NCI-H187 (cell line): ENCODE data around the gene SPCS3.
"Not testable (repeated sequence)": the region's sequence is repeated elsewhere in the genome, so short reads cannot be mapped to it uniquely, and the experiment has no call there.

Source experiments
- DNase-seq, 2 experiments: peaks; one replicate each; lab custom pipeline; 2025; lab: John Stamatoyannopoulos, UW

The SPCS3 gene

DNA sequence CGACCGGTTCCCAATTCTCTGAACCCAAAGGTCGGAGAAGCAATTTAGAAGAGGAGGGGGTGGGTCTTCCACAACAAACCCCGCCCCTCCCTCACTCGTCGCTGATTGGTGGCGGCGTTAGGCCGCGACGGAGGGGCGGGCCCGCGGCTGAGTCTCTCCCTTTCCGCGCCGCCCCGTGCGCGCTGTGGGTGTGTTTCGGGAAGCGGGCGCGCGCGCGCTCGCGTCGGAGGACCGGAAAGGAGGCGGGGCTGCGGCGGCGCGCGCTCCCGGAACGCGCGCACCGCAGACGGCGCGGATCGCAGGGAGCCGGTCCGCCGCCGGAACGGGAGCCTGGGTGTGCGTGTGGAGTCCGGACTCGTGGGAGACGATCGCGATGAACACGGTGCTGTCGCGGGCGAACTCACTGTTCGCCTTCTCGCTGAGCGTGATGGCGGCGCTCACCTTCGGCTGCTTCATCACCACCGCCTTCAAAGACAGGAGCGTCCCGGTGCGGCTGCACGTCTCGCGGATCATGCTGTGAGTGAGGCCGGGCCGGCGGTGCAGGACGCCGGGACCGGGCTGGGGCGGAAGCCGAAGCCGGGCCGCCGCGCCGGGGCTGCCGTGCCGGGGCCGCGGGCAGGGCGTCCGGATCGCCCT is at the start of gene SPCS3:
Gene SPCS3 (plus strand): TSS at position 263 of the 636 bp plus-strand sequence. CDS start 111 bp downstream, at position 374.
- DNase-seq = peak; percentile 69 to 89

DNA sequence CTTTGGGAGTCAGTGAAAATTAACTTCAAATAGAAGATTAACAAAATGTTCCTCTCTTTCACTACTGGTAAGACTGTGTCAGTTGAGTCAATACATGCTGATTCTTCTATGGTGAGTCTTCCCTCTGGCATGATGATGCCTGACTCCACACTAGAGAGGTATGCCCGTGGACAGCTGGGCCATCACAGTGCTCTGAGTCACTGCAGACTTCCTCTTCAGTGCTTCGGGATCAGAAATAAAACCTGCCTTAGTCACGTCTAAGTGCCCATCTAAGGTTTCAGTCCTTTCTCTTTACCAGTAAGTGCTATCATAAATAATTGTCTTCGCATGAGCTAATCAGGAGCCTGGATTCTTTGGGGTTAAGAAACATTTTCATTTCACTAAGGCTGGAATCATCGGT is 49.1 kb upstream of the SPCS3 start:
- DNase-seq = peak in 1 of 2 experiments; percentile 12

DNA sequence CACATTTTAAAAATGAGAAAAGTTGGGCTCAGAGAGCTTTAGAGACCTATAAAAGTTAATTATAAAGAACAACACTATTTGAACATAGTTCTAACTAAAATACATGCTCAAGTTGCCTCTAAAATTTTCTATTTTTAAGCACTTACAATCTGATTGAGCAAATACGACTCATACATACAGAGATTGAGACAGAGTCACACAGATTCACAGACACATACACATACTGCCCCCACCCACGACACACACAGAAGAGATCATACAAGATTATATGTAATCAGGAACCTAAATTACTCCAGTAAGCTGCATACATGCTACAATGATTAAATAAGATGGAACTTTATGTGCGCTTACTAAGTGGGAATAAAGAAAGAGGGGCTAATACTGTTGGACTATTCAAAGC is 48.0 kb upstream of the SPCS3 start:
- no peak for DNase-seq

DNA sequence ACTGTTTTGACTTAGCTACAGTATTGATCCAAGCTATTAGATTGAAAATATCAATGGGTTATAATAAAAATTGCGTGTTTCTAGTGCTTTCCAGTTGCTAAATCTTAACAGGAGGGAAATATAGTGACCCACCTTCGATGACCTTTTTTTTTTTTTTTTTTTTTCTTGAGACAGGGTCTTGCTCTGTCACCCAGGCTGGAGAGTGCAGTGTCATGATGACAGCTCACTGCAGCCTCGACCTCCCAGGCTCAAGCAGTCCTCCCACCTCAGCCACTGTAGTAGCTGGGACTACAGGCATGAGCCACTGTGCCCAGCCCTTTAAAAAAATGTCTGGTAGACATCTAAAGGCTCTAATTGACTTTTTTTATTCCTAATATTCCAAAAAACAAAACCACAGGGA is 47.0 kb upstream of the SPCS3 start:
- DNase-seq = no peak

DNA sequence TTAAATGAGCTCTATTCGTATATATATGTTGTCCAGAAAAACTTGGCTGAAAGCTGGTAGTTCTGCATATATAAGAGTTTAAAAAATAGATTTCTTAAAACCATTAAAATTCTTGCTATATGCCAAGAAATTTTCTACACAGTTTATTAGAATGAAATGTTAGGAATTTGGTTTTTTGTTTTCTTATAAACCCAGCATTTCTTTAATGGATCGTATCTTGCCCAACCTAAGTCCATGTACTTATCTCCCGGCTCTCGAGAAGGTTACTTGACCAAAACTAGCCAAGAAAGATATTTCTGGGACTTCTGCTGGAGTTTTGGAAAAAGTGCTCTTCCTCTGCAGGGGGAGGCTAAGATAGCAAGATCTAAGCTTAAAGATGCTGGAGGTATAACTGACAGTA is 46.0 kb upstream of the SPCS3 start:
- DNase-seq = no peak

DNA sequence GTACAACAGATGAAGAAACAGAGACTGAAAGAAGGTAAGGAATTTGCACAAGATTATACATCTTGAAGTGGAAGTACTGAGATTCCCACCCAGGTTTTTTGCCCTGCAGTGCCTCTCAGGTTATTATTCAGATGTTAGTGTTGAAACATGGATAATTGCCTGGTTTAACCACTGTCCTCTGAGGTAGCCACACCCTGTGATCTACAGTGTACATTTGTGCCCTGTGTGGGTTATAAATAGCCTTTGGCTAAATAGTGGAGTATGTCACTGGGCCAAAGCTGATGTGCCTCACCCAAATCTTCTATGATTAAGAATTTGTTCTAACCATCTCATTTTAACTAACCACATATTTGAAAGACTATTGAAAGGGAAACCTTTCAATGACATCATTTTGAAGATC is 45.3 kb upstream of the SPCS3 start:
- no peak for DNase-seq

DNA sequence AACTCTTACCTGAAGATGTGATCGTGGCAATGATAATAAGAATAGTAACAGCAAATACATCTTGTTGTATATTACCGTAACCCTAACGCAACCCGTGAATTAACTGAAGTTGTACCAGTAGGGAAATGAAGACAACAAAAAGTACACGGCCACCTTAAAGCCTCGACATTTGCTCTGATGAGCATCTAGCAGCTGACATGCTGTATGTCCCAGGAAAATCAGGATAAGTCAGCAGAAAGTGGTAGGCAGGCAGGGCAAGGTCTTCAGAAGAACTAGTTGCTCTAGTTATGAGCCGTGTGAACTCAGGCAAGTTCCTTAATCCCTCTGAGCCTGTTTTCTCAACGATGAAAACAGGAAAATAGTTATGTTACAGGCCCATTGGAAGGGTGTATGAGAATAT is 43.1 kb upstream of the SPCS3 start:
- DNase-seq = no peak

DNA sequence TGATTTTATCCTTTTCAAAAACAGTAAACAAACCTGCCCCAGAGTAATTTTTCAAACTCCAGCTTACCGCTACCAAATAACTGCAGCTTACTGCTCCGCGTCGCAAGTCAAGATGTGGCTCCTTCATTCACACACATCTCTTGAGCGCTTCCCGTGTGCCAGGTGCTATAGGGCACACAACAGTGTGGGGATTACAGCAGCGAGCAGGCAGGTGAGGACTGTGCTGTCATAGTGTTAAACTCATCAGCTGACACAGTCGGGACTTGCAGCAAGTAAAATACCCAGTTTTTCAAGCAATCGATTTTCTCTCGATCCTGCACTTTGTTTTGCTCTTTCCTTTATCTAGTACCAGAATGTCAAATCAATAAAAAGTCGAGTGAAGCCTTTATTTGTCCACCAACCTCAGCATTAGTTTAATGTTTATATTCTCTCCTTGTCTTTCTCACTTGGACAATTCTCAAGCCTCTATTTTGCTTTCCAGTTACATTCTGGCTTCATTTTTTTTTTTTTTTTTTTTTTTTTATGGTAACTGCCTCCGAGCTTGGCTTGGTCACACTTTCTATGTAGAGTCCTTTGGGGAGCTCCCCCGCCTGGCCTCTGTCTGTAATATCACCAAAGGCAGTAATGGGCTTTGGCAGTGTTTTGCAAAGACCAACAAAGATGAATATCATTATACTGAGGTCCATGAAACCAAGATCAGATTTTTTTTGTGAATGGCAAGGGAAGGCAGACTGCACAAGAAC is 42.4 kb upstream of the SPCS3 start:
- peak in 1 of 2 experiments; percentile 1 for DNase-seq

DNA sequence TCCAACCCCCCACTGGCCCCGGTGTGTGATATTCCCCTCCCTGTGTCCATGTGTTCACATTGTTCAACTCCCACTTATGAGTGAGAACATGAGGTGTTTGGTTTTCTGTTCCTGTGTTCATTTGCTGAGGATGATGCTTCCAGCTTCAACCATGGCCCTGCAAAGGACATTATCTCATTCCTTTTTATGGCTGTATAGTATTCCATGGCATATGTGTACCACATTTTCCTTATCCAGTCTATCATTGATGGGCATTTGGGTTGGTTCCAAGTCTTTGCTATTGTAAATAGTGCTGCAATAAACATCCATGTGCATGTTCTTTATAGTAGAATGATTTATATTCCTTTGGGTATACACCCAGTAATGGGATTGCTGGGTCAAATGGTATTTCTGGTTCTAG is 40.2 kb upstream of the SPCS3 start:
- not testable (repeated sequence) for DNase-seq

DNA sequence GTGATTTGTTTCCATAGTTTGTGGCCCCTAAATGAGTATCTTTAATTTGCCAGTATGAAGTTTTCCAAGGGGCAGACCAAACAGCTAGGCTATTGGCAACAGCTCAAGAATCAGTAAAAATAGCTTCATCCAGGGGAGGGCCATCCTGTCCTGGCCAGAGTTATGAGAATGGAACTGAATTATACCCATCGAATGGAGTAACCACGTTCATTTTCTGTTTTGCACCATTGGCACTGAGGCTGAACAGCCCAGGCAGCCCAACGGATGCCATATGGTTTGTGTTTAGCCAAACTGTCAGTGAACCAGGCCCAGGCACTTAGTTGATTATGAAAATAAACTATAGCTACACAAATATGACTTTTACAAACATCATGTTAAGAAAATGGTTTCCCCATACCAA is 33.0 kb upstream of the SPCS3 start:
- DNase-seq = no peak

DNA sequence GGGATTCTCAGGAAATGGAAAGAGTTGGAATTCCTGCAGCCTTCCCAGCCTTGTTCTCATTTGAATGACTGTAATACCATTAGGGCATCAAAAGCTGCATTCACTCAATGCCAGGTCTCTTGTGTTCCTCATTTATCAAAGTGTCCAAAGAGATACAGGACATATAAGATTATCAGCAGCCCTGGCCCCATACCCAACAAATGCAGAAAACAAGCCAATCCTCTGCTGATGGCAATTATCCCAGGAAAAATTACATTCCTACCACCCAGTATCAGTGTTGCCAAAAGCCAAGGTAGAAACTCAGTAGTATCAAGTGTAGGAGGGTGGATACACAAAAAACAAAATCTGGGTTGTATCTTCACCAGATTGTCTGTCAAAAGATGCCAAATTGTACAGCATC is 32.2 kb upstream of the SPCS3 start:
- DNase-seq = no peak

DNA sequence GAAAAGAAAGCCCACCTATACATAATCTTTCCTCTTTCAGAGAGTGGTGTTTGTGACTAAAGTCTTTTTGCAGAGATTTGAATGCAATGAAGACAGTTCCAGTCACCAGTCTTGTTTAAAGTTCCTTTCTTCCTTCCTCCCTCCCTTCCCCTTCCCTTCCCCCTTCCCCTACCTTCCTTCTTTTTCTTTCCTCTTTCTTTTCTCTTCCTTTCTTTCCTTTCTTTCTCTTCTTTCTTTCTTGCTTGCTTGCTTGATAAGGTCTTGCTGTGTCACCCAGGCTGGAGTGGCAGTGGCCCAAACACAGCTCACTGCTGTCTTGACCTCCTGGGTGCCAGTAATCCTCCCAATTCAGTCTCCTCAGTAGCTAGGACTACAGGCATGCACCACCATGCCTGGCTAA is 31.7 kb upstream of the SPCS3 start:
- no peak for DNase-seq

DNA sequence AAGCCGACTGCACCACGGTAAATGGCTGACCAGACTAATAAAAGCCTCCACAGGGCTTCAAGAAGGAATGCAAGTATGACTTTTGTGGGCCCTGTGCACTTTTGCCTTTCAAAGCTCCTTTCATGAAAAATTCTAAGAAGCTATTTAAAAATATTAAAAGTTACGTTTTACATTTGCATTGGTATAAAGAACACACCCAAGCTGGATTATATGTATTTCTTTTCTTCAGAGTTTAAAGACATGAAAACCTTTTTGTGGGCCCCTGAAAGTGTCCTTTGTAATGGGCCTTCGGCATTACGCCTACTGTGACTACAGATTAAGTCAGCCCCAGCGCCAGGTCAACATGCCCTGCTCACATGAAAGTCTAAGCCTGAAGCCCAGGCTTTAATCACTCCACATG is 30.2 kb upstream of the SPCS3 start:
- no peak for DNase-seq

DNA sequence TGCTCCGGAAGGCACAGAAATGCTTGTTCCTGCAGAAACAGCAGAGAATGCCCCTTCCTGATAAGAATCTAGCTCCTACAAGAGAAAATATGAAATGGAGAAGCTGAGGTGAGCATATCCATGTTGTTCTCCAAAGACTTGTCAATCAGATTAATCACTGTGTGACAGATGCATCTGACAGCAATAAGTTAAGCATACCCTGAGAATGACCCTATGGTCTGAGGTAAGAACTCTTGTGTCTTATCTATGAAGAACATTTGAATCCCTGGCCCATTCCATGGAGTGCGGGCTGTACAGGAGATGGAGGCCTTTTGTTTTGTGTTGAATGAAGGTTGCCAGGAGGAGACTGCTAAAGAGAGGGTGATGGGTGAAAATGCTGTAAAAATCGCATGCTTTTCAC is 29.2 kb upstream of the SPCS3 start:
- DNase-seq = no peak

DNA sequence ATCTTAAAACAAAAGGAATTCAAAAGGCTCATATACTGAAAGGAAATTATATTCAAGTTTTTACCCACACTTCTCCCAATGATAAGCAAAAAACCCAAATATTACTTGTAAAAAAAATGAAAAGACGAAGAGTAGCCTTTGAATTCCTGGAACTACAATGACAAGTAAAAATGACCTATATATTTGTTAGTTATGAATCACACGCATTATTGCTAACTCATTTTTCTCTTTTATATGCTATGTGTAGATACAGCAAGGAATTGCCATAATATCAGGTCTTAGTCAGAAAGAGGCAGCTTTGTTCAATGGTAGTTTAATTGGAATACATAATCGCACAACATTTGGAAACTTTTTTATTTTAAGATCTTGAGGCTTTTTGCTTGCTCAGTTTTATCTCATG is 28.0 kb upstream of the SPCS3 start:
- DNase-seq = no peak

DNA sequence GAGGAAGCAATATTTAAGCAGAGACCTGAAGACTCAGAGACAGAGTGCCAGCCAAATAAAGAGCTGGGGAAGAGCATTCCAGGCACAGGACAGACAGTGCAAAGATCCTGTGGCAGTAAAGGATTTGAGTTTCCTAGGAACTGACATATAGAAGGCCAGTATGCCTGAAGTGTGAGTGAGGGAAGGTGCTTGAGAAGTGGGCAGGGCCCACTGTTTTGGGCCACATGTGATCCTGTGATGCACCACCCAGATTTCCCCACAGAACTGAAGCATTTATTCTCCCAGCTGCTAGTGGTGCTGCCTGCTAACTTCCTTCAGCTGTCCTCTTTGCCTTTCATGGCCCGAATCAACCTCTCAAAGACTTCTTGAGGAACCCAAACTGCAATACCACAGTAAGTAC is 26.8 kb upstream of the SPCS3 start:
- DNase-seq = no peak

DNA sequence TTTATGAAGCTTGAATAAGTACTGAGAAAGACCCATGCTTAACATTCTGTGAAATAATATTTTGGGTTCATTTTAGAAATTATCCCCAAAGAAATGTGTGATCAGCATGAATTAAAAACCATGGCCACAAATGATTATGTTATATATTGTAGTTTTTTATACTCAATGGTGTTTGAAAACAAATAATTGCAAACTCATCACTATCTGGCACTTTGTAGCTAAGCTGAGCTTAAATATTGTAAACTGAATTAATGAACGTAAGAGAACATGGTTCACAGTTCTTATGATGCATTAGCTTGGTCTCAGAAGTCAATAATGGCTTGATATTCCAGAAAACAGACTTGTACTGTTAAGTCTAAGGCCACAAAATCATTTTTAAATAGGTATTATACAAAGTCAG is 26.1 kb upstream of the SPCS3 start:
- no peak for DNase-seq

DNA sequence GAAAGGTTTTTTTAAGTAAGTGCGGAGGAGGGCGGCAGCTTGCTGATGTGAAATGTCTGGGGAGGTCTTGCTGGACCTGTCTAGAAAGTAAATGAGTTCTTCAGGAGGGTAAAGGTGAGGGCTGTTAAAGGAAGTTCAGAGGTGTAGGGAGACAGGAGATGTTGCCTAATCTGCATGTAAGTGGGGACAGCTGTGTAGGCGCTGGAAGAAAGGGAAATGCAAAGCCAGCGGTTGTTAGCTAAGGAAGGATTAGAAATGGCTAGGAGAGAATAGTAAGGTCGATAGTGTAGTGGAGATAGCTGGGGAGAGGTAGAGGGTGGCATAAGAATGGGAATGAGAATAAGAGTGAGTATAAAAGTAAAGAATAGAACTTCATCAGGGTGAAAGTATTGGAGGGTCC is 23.9 kb upstream of the SPCS3 start:
- not testable (repeated sequence) for DNase-seq

DNA sequence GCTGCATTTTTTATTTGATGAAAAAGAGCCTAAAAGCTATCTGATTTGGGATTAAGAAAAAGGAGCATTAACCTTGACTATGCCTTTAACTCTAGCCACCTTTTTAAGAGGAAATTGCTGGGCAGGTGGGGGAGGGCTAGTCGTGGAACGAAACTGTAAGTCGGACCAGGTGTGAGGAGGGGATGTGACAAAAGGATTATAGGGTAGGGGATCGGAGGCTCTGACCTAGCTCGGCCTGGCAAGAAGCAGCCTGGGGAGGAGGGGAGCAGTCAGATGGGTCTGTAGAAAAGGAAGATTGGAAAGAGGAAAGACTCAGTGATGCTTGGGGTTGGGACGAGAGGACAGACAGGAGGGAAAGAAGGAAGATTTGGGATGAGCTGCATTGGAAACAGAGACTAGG is 21.1 kb upstream of the SPCS3 start:
- no peak for DNase-seq

DNA sequence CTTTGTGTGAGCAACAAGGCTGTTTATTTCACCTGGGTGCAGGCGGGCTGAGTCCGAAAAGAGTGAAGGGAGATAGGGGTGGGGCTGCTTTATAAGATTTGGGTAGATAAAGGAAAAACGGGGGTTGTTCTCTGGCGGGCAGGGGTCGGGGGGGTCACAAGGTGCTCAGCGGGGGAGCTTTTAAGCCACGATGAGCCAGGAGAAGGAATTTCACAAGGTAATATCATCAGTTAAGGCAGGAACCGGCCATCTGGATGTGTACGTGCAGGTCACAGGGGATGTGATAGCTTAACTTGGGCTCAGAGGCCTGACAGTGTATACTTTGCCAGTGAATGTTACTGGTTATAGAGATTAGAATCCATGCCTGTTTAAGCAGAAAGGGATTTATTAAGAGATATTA is 19.7 kb upstream of the SPCS3 start:
- no peak for DNase-seq

DNA sequence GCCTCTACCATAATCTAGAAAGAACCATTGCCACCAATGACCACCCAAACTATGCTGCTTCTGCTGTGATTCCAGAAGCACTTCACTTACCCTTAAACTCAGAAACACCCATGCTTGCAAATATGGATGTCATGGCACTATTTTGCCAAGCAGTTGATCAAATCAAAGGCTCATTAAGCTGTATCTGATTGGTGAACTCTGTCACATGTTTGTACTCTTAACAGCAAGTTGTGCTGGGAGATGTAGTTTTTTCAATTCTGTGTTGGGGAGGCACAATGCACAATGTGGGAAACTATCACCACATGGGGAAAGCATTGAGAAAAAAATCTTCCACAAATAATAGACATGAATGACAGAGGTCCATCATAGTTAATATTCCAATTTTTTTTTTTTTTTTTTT is 19.2 kb upstream of the SPCS3 start:
- DNase-seq = no peak

DNA sequence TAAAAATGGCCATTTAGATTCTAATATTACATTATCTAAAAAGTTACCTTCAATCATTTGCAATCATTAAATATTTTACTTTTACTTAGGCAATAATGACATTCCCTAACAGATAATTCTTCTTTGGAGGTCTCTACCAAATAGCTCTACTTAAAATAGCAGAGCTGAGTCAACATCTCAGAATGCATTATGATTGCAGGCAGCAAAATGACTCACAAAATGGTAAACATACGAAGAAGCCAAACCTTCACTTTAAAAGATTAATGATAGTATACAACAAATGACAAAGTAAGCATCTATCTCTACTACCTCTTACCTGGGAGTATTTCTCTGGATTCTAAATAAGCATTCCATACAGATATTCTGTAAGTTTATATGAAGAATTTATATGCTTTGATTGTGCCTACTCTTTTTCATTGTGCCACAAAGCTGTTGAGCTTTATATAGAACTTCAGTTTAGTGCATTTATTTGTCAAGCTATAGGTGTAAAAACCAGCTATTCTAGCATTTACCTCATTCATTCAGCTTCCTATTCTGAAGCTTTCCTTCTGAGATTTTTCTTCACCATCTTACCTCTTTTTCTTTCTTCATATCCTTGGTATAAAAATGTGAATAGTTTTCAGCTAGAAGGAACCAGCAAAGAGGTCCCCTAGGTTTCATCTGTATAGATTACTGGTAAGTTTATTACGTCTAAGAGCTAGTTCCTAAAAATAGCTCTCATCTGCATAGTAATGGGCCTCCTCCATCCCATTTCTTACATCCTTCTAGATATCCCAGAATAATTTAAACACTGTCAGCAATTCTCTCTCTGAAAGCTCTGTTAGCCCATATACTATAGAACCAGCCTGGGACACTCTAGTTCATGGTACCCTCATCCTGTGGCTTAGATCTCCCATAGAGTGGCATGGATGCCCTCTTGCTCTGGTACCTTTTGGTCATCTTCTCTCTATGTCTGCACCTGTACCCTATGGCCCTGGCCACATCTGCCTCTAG is 17.2 kb upstream of the SPCS3 start:
- no peak for DNase-seq

DNA sequence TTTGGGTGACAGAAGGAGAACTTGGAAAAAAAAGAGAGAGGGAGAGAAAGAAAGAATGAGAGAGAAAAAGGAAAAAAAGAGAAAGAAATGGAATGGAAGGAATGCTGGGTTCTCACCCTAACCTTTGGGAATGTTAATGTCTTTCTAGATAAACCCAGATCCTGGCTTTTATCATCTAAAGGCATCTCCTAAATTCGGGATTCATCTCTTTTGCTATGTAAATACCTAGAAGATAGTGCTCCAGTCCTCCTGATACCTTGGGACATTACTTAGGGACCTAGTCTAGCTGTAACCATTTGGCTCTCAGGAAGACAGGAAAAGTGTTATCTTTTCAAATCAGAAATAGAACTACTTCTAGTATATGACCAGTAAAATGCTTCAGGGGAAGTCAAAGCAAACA is 15.8 kb upstream of the SPCS3 start:
- DNase-seq = no peak
